IMR-90 (cell line): Measurements from ENCODE around the gene DGKG. TPM values are rescaled to one million over a fixed set of nuclear protein-coding genes. Genes with fewer than 3 reads are reported as not detected.

Source experiments
- ATAC-seq: fragments of 200-7000 bp; cut with Tn5 transposase; 2 replicates; pipeline ENCODE4 v1.9.1; 2020; ENCODE audit warnings: low read depth, mild to moderate bottlenecking, moderate library complexity
- BruUV-seq: library from RNA; stranded (reverse); fragments of 400-500 nt; replicated peaks from 2 replicates; lab custom pipeline; 2021; lab: Mats Ljungman, UMichigan
- CTCF ChIA-PET: fragments of 300-600 bp; formaldehyde crosslinking; extraction: SDS; loops from one replicate; lab custom pipeline; 2021; ENCODE audit warnings: antibody characterized with exemption; lab: Yijun Ruan, JAX
- POLR2A ChIA-PET: fragments of 300-600 bp; sonication (Branson Sonifier 250); formaldehyde crosslinking; loops from one replicate; lab custom pipeline; 2022; ENCODE audit warnings: antibody characterized with exemption; ENCODE audit not compliant: unreplicated experiment; lab: Charles Lee
- DNase-seq: peaks from one replicate; pipeline ENCODE4 v3.0.0; 2013
- H2AFZ ChIP-seq: replicated peaks from 2 replicates; pipeline ENCODE3; 2013; ENCODE audit warnings: low read length, mild to moderate bottlenecking; ENCODE audit not compliant: poor library complexity
- H2AK5ac ChIP-seq: 2 replicates; pipeline ENCODE4 v1.6.1; 2013; ENCODE audit warnings: low read depth, low read length, inconsistent platforms
- H2AK9ac ChIP-seq: replicated peaks from 2 replicates; pipeline ENCODE3; 2013; ENCODE audit warnings: mild to moderate bottlenecking, low read depth, low read length, moderate library complexity; ENCODE audit not compliant: poor library complexity
- H2BK120ac ChIP-seq: 2 replicates; pipeline ENCODE4 v1.6.1; 2013; ENCODE audit warnings: low read depth, low read length, inconsistent platforms
- H2BK15ac ChIP-seq: 3 replicates; pipeline ENCODE4 v1.6.1; 2013; ENCODE audit warnings: low read depth, low read length, inconsistent platforms
- H2BK20ac ChIP-seq: 2 replicates; pipeline ENCODE4 v1.6.1; 2013; ENCODE audit warnings: low read depth, mild to moderate bottlenecking, inconsistent platforms, low read length, moderate library complexity
- H2BK5ac ChIP-seq: 2 replicates; pipeline ENCODE4 v1.6.1; 2013; ENCODE audit warnings: mild to moderate bottlenecking, low read depth, low read length, inconsistent platforms; ENCODE audit not compliant: poor library complexity, severe bottlenecking
- H3K14ac ChIP-seq: replicated peaks from 2 replicates; pipeline ENCODE4 v1.6.1; 2013; ENCODE audit warnings: low read depth, low read length, inconsistent platforms
- H3K18ac ChIP-seq: 2 replicates; pipeline ENCODE4 v1.6.1; 2013; ENCODE audit warnings: low read depth, low read length, control low read depth
- H3K23ac ChIP-seq: 2 replicates; pipeline ENCODE4 v1.6.1; 2013; ENCODE audit warnings: low read depth, low read length, inconsistent platforms
- H3K27ac ChIP-seq: 2 replicates; pipeline ENCODE4 v1.5.1; 2013; ENCODE audit warnings: mild to moderate bottlenecking, control low read depth, low read length; ENCODE audit not compliant: insufficient read depth
- H3K27me3 ChIP-seq: 2 replicates; pipeline ENCODE4 v1.6.1; 2013; ENCODE audit warnings: low read length; ENCODE audit not compliant: control insufficient read depth, insufficient read depth
- H3K36me3 ChIP-seq: 2 replicates; pipeline ENCODE4 v1.6.1; 2013; ENCODE audit warnings: low read length, mixed read lengths; ENCODE audit not compliant: control insufficient read depth, insufficient read depth
- H3K4ac ChIP-seq: 2 replicates; pipeline ENCODE4 v1.6.1; 2013; ENCODE audit warnings: low read depth, low read length, inconsistent platforms
- H3K4me1 ChIP-seq: 2 replicates; pipeline ENCODE4 v1.6.1; 2013; ENCODE audit warnings: low read length, mixed read lengths; ENCODE audit not compliant: control insufficient read depth, insufficient read depth
- H3K4me2 ChIP-seq: 2 replicates; pipeline ENCODE4 v1.6.1; 2013; ENCODE audit warnings: low read depth, mild to moderate bottlenecking, control low read depth, low read length, moderate library complexity
- H3K4me3 ChIP-seq: 2 replicates; pipeline ENCODE4 v1.5.1; 2013; ENCODE audit warnings: low read depth, mild to moderate bottlenecking, control low read depth, low read length, moderate library complexity; ENCODE audit not compliant: insufficient read depth
- H3K56ac ChIP-seq: 2 replicates; pipeline ENCODE4 v1.6.1; 2013; ENCODE audit warnings: low read length, inconsistent platforms; ENCODE audit not compliant: insufficient read depth; ENCODE audit errors: extremely low read depth
- H3K79me1 ChIP-seq, 2 experiments: 2 replicates each; pipeline ENCODE4 v1.6.1; 2013; ENCODE audit warnings: low read length in 2 of 2, inconsistent platforms in 1 of 2, low read depth in 1 of 2
- H3K9ac ChIP-seq: 2 replicates; pipeline ENCODE4 v1.6.1; 2013; ENCODE audit warnings: low read depth, low read length, control low read depth
- H3K9me1 ChIP-seq: 2 replicates; pipeline ENCODE4 v1.6.1; 2013; ENCODE audit warnings: low read length, inconsistent platforms; ENCODE audit not compliant: insufficient read depth
- H3K9me3 ChIP-seq: 2 replicates; pipeline ENCODE4 v1.6.1; 2013; ENCODE audit warnings: low read length; ENCODE audit not compliant: control insufficient read depth, insufficient read depth
- H4K20me1 ChIP-seq: 2 replicates; pipeline ENCODE4 v1.6.1; 2013; ENCODE audit warnings: low read length, inconsistent platforms; ENCODE audit not compliant: insufficient read depth
- H4K5ac ChIP-seq: 2 replicates; pipeline ENCODE4 v1.6.1; 2013; ENCODE audit warnings: mild to moderate bottlenecking, low read depth, low read length, control low read depth
- H4K8ac ChIP-seq, 2 experiments: 2 replicates each; pipeline ENCODE4 v1.6.1; 2013; ENCODE audit warnings: low read depth in 2 of 2, low read length in 2 of 2, control low read depth in 1 of 2, inconsistent platforms in 1 of 2
- H4K91ac ChIP-seq: 2 replicates; pipeline ENCODE4 v1.6.1; 2013; ENCODE audit warnings: low read depth, low read length, inconsistent platforms; ENCODE audit not compliant: insufficient read depth
- BHLHE40 ChIP-seq: fragments of 150-350 bp; IDR thresholded peaks from 2 replicates; pipeline ENCODE4 v1.6.1; 2016; ENCODE audit warnings: mild to moderate bottlenecking, low read depth, low read length
- CEBPB ChIP-seq: IDR thresholded peaks from 2 replicates; pipeline ENCODE4 v1.6.1; 2012; ENCODE audit warnings: low read depth, low read length, improper control_type of control experiment
- CHD1 ChIP-seq: IDR thresholded peaks from 2 replicates; pipeline ENCODE4 v1.6.1; 2012; ENCODE audit warnings: low read depth, low read length, improper control_type of control experiment
- CTCF ChIP-seq: conservative IDR thresholded peaks from 2 replicates; pipeline ENCODE4 v1.5.1; 2012; ENCODE audit warnings: mild to moderate bottlenecking, low read depth, low read length, improper control_type of control experiment
- FOS ChIP-seq: fragments of 150-350 bp; IDR thresholded peaks from 2 replicates; pipeline ENCODE4 v1.6.1; 2016; ENCODE audit warnings: low read depth, low read length
- MAFK ChIP-seq: IDR thresholded peaks from 2 replicates; pipeline ENCODE4 v1.6.1; 2012; ENCODE audit warnings: low read depth, low read length, improper control_type of control experiment
- MAZ ChIP-seq: IDR thresholded peaks from 2 replicates; pipeline ENCODE4 v1.6.1; 2012; ENCODE audit warnings: low read depth, mild to moderate bottlenecking, low read length, improper control_type of control experiment, moderate library complexity, borderline replicate concordance
- MXI1 ChIP-seq: IDR thresholded peaks from 2 replicates; pipeline ENCODE4 v1.6.1; 2012; ENCODE audit warnings: low read depth, mild to moderate bottlenecking, low read length, moderate library complexity, borderline replicate concordance
- NFE2L2 ChIP-seq: fragments of 150-350 bp; IDR thresholded peaks from 2 replicates; pipeline ENCODE4 v1.6.1; 2016; ENCODE audit warnings: low read depth, mild to moderate bottlenecking, low read length
- POLR2A ChIP-seq: IDR thresholded peaks from 2 replicates; pipeline ENCODE4 v1.6.1; 2012; ENCODE audit warnings: mild to moderate bottlenecking, low read depth, low read length
- RAD21 ChIP-seq: IDR thresholded peaks from 2 replicates; pipeline ENCODE4 v1.6.1; 2012; ENCODE audit warnings: low read length, improper control_type of control experiment
- RCOR1 ChIP-seq: IDR thresholded peaks from 2 replicates; pipeline ENCODE4 v1.6.1; 2012; ENCODE audit warnings: mild to moderate bottlenecking, low read length, improper control_type of control experiment; ENCODE audit not compliant: insufficient replicate concordance
- RFX5 ChIP-seq: IDR thresholded peaks from 2 replicates; pipeline ENCODE4 v1.8.0; 2012; ENCODE audit warnings: low read depth, mild to moderate bottlenecking, low read length, moderate library complexity
- SMC3 ChIP-seq: fragments of 150-350 bp; IDR thresholded peaks from 2 replicates; pipeline ENCODE4 v1.6.1; 2016; ENCODE audit warnings: low read depth, mild to moderate bottlenecking, antibody characterized with exemption, low read length, moderate library complexity
- USF2 ChIP-seq: fragments of 150-350 bp; IDR thresholded peaks from 2 replicates; pipeline ENCODE4 v1.6.1; 2017; ENCODE audit warnings: mild to moderate bottlenecking, antibody characterized with exemption, low read length, low read depth
- WGBS, 2 experiments: methylation state at CpG; one replicate each; pipeline versions ENCODE4 v1.1.5 to v1.1.7; 2013; ENCODE audit warnings: missing lambda C conversion rate in 2 of 2; ENCODE audit not compliant: insufficient read length in 1 of 2; ENCODE audit errors: extremely low coverage in 2 of 2; 5-methylcytosine and 5-hydroxymethylcytosine counted together
- dilution Hi-C: fragments of 300-500 bp; cut with HindIII; formaldehyde crosslinking; loops from one replicate; pipeline ENCODE4 v1.14.3; 2018; ENCODE audit warnings: low sequenced_read_pairs; ENCODE audit not compliant: unreplicated experiment
- in situ Hi-C: fragments of 300-500 bp; cut with MboI; formaldehyde crosslinking; loops from 3 replicates; pipeline ENCODE4 v1.14.3; 2019; ENCODE audit warnings: low sequenced_read_pairs, inconsistent platforms, mixed read lengths
- intact Hi-C: fragments of 100-400 bp; cut with micrococcal nuclease; formaldehyde crosslinking; loops from 2 replicates; pipeline ENCODE4 v1.10.0; 2022
- polyA plus RNA-seq, 3 experiments: library from polyadenylated mRNA; depleted of rRNA; stranded (reverse); fragments of >200 nt; gene quantifications; 2 replicates each; pipeline ENCODE4 v1.2.3, GENCODE V29; 2012; ENCODE audit warnings: low replicate concordance in 1 of 3
- total RNA-seq: library from RNA; depleted of rRNA; stranded (reverse); fragments of >200 nt; gene quantifications from 2 replicates; pipeline ENCODE4 v1.2.3, GENCODE V29; 2012
- TF ChIP-seq, protein P1 (sequence below): fragments of 150-350 bp; IDR thresholded peaks from 2 replicates; pipeline ENCODE4 v1.6.1; 2016; ENCODE audit warnings: low read depth, mild to moderate bottlenecking, low read length, moderate library complexity, borderline replicate concordance

DGKG gene
- total and polyA plus RNA-seq, 2 of the 4 experiments (the other 2 are of a cell fraction) = 1.2 to 4.1 TPM

DNA sequence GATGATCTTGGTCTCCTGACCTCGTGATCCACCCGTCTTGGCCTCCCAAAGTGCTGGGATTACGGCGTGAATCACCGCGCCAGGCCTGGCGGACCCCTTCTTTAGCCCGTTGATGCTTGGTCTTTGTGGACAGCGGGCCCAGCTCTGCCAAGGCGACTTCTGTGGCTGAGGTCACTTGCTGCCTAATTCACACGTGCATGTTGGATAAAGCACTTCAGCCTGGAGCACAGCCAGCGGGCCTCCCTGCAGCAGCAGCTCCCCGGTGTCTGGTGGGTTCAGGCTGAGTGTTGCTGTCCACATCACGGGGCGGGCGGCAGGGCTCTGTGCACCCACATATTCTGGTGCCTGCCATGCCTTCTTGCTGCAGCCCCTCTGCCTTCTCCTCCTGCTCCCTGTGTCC is 88.4 kb downstream of the DGKG start:
- ATAC-seq (no peak), DNase-seq (no peak)
- CTCF ChIA-PET = interaction anchor here (1.1 kb wide), 1 partner anchor 290 kb away, joined by 7 read pairs; no protein-coding TSS in a partner anchor
- in situ Hi-C loops = loop anchor here (25.0 kb wide), 1 partner anchor 611 kb away; no protein-coding TSS in a partner anchor
- Histone ChIP-seq H4K5ac (no peak overlapping the region), H4K20me1 (no peaks in the 10 kb centered on the region), H4K91ac (no peak overlapping the region), H3K4ac (no peak overlapping the region), H3K4me3 (no peak overlapping the region), H4K8ac (no peak overlapping the region), H3K14ac (no peak overlapping the region), H3K27me3 (peaks cover 28% of the 10 kb centered on the region), H3K4me1 (no peaks in the 10 kb centered on the region), H2BK5ac (no peak overlapping the region), H3K56ac (no peak overlapping the region), H3K79me1 (no peaks in the 10 kb centered on the region), H3K9me3 (no peaks in the 10 kb centered on the region), H3K23ac (no peak overlapping the region), H2BK120ac (no peak overlapping the region), H3K18ac (no peak overlapping the region), H2AFZ (no peak overlapping the region), H2BK20ac (no peak overlapping the region), H2BK15ac (no peak overlapping the region), H3K4me2 (no peak overlapping the region), H3K36me3 (no peaks in the 10 kb centered on the region), H2AK5ac (no peak overlapping the region; the same call in 1 of the 2 replicates), H3K9me1 (no peaks in the 10 kb centered on the region), H3K9ac (no peak overlapping the region), H2AK9ac (no peak overlapping the region), H3K27ac (no peak overlapping the region)
- dilution Hi-C loops = no loop called here
- 84% methylated on average over 7 of the region's 16 CpGs; no CpG with 5 or more reads in 1 of the 2 experiments for WGBS, 2 experiments
- no peak for TF ChIP-seq CEBPB
- no peak for TF ChIP-seq MAZ
- TF ChIP-seq CTCF = no peak
- TF ChIP-seq RCOR1 = no peak
- no peak for TF ChIP-seq SMC3
- no peak for TF ChIP-seq CHD1
- TF ChIP-seq POLR2A = no peak
- no peak for TF ChIP-seq MXI1
- no peak for TF ChIP-seq NFE2L2
- TF ChIP-seq RAD21 = no peak
- TF ChIP-seq RFX5 = no peak
- TF ChIP-seq, protein P1, sequence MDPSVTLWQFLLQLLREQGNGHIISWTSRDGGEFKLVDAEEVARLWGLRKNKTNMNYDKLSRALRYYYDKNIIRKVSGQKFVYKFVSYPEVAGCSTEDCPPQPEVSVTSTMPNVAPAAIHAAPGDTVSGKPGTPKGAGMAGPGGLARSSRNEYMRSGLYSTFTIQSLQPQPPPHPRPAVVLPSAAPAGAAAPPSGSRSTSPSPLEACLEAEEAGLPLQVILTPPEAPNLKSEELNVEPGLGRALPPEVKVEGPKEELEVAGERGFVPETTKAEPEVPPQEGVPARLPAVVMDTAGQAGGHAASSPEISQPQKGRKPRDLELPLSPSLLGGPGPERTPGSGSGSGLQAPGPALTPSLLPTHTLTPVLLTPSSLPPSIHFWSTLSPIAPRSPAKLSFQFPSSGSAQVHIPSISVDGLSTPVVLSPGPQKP = no peak
- no peak for TF ChIP-seq USF2
- no peak for TF ChIP-seq BHLHE40
- TF ChIP-seq MAFK = no peak
- no peak for TF ChIP-seq FOS
- POLR2A ChIA-PET = no interaction called here
- intact Hi-C loops = no loop called here
- BruUV-seq = no TSS peak
